ENCODE data around the gene ATP13A1. TPM values are rescaled to one million over a fixed set of nuclear protein-coding genes. Genes with fewer than 3 reads are reported as not detected.

ATP13A1 gene
- total and polyA plus RNA-seq, 7 donors, result 6.6 to 145 (median 55.5) TPM

DNA sequence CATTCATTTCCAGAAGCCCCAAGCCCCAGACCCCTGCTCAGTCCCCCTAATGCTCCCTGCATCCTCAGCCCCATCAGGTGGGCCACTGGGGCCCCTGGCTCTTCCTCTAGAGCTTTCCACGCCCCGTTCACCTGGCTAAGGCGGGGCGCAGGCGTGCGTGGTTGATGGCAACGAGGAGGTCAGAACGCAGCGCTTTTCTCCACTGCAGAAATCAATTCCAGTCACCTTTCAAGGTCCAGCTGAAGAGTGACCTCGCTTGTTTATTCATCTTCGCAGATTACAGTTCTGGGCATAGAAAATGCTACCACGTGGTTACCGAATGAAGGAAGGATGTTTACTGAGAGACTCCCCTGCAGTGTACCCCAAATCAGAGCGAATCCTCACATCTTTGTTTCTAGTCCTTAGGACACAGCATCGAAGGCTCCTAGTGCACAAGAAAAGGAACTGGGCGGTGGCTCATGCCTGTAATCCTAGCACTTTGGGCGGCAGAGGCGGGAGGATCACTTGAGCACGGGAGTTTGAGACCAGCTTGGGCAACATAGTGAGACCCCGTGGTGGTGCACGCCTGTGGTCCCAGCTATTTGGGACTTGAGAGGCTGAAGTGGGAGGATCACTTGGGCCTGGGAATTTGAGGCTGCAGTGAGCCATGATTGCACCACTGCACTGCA lies 44.2 kb downstream of the ATP13A1 start:
- H3K9me3 ChIP-seq, result no peaks in the 10 kb centered on the region
- no peak overlapping the region for H3K27ac ChIP-seq
- TF ChIP-seq, protein P1, sequence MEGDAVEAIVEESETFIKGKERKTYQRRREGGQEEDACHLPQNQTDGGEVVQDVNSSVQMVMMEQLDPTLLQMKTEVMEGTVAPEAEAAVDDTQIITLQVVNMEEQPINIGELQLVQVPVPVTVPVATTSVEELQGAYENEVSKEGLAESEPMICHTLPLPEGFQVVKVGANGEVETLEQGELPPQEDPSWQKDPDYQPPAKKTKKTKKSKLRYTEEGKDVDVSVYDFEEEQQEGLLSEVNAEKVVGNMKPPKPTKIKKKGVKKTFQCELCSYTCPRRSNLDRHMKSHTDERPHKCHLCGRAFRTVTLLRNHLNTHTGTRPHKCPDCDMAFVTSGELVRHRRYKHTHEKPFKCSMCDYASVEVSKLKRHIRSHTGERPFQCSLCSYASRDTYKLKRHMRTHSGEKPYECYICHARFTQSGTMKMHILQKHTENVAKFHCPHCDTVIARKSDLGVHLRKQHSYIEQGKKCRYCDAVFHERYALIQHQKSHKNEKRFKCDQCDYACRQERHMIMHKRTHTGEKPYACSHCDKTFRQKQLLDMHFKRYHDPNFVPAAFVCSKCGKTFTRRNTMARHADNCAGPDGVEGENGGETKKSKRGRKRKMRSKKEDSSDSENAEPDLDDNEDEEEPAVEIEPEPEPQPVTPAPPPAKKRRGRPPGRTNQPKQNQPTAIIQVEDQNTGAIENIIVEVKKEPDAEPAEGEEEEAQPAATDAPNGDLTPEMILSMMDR (IDR thresholded peaks at IDR 0.05), result no peak
- TF ChIP-seq POLR2AphosphoS5 (IDR thresholded peaks at IDR 0.05), result no peak
- no peak for TF ChIP-seq POLR2A (IDR thresholded peaks at IDR 0.05)
- no peak for TF ChIP-seq EP300 (IDR thresholded peaks at IDR 0.05)
- intact Hi-C loops (cut with DNase I), result no loop called here
- no peak overlapping the region for H3K4me3 ChIP-seq
- peaks cover 0 to 10% (median 0%) of the 10 kb centered on the region in 4 donors for H3K4me1 ChIP-seq
- H3K36me3 ChIP-seq, result no peaks in the 10 kb centered on the region
- no peak for DNase-seq
- WGBS, 2 donors, result 36 to 64% methylated on average over 21 of the region's 21 CpGs
- H3K27me3 ChIP-seq, result peaks cover 8 to 51% (median 36%) of the 10 kb centered on the region in 3 donors

DNA sequence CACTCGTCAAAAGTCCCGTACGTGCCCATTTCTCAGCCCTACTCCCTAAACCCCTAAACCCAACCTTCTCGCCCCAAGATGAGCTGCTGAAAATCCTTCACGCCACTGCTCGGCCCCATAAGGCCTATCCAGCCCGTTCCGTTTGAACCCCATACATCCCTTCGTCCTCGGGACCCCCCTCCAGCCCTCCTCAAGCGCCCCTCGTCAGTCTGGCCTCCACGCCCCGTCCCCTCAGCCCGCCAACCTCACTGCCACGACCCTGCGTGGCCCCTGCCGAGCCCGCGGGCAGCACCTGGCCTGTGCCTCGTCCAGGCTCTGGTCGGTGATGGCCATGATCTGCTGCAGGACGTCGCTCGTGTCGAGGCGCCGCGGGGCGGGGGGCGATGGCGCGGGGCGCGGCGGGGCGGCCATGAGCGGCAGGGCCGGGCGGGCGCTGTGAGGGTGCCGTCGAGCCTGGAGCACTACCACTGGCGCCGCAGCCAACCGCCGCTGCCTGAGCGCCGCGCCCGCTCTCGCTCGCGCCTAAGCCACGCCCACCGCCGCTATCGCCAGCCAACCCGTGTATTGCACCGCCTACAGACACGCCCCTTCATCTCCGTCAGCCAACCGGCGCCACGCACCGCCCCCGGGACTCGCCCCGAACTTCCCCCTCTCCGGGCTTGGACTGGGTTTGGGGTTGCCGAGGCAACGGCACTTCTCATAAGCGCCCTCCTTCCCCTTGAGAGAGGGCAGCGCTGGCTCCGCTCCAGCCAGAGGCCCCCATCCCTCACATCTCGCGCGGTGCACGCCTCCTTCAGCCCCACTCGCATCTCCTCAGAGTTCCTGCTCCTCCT lies 45.0 kb downstream of the ATP13A1 start, which contains the start of gene PBX4:
PBX4 (minus strand) TSS at position 469 of the 833 bp plus-strand sequence; CDS start at position 411, 58 bp downstream.
- H3K27ac ChIP-seq, result no peak within 1 kb of the TSS
- peaks cover 0 to 10% (median 0%) of the 10 kb centered on the region in 4 donors for H3K4me1 ChIP-seq
- H3K4me3 ChIP-seq, result peak within 1 kb of the TSS in 3 of 4 donors; percentile 28 to 40 (median 35)
- H3K9me3 ChIP-seq, result no peaks in the 10 kb centered on the region
- DNase-seq, result peak; percentile 89
- intact Hi-C loops (cut with DNase I), result no loop called here
- H3K27me3 ChIP-seq, result peaks cover 8 to 60% (median 36%) of the 10 kb centered on the region in 3 donors
- no peaks in the 10 kb centered on the region for H3K36me3 ChIP-seq
- WGBS, 2 donors, result 6 to 7% methylated on average over 80 of the region's 80 CpGs
- TF ChIP-seq, protein P1 (IDR thresholded peaks at IDR 0.05), result no peak
- TF ChIP-seq EP300 (IDR thresholded peaks at IDR 0.05) (no peak), POLR2A (IDR thresholded peaks at IDR 0.05) (no peak), POLR2AphosphoS5 (IDR thresholded peaks at IDR 0.05) (no peak)

DNA sequence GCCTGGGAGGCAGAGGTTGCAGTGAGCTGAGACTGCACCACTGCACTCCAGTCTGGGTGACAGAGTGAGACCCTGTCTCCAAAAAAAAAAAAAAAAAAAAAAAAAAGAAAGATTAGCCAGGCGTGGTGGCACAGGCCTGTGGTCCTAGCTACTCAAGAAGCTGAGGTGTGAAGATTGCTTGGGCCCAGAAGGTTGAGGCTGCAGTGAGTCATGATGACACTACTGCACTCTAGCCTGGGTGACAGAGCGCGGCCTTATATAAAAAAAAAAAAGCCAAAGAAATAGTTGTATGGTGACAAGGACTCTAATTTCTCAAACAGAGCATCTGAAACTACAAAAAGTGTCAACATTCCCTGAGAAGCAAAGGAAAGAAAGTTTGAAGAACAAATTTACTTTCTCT lies 48.4 kb downstream of the ATP13A1 start:
- Histone ChIP-seq H3K4me3 (no peak overlapping the region), H3K36me3 (no peaks in the 10 kb centered on the region), H3K27me3 (peaks cover 8 to 65% (median 36%) of the 10 kb centered on the region in 3 donors), H3K4me1 (peaks cover 0 to 10% (median 0%) of the 10 kb centered on the region in 4 donors), H3K9me3 (no peaks in the 10 kb centered on the region), H3K27ac (no peak overlapping the region)
- TF ChIP-seq, protein P1 (IDR thresholded peaks at IDR 0.05), result no peak
- TF ChIP-seq POLR2AphosphoS5 (IDR thresholded peaks at IDR 0.05) (no peak), POLR2A (IDR thresholded peaks at IDR 0.05) (no peak), EP300 (IDR thresholded peaks at IDR 0.05) (no peak)
- intact Hi-C loops (cut with DNase I), result no loop called here
- DNase-seq, result no peak
- whole genome bisulfite sequencing, 2 donors, result 86 to 87% methylated on average over 3 of the region's 3 CpGs

GRCh38 chr19:19613506-19613905 lies 50.0 kb downstream of the ATP13A1 start:
- Histone ChIP-seq H3K27me3 (peaks cover 8 to 56% (median 30%) of the 10 kb centered on the region in 3 donors), H3K4me3 (no peak overlapping the region), H3K36me3 (no peaks in the 10 kb centered on the region), H3K27ac (no peak overlapping the region), H3K9me3 (no peaks in the 10 kb centered on the region), H3K4me1 (peaks cover 0 to 5% (median 0%) of the 10 kb centered on the region in 4 donors)
- DNase-seq, result no peak
- intact Hi-C loops (cut with DNase I), result no loop called here
- WGBS, 2 donors, result 32 to 71% methylated on average over 4 of the region's 4 CpGs
- TF ChIP-seq, protein P1 (IDR thresholded peaks at IDR 0.05), result no peak
